OCI-LY1 (cell line): ENCODE data around the gene PLPP4.

ENCODE experiments used
- H2AFZ ChIP-seq: fragments of 200-600 bp; sonication (generic), shearing (Covaris generic); 2 replicates; pipeline ENCODE4 v1.6.0; 2014; ENCODE audit warnings: antibody characterized with exemption, mild to moderate bottlenecking, low read length
- H3F3A ChIP-seq: fragments of 200-600 bp; sonication (generic), shearing (Covaris generic); 2 replicates; pipeline ENCODE4 v1.6.0; 2014; ENCODE audit warnings: mild to moderate bottlenecking, antibody characterized with exemption, low read length, moderate library complexity; ENCODE audit not compliant: insufficient read depth
- H3K27ac ChIP-seq: fragments of 200-600 bp; sonication (generic); 2 replicates; pipeline ENCODE4 v1.5.1; 2014; ENCODE audit warnings: low read length, mixed run types, mild to moderate bottlenecking, low read depth; ENCODE audit not compliant: poor library complexity, severe bottlenecking
- H3K27me3 ChIP-seq: fragments of 200-600 bp; sonication (generic); 2 replicates; pipeline ENCODE4 v1.6.0; 2014; ENCODE audit warnings: antibody characterized with exemption, mild to moderate bottlenecking, low read length, moderate library complexity; ENCODE audit not compliant: insufficient read depth
- H3K36me3 ChIP-seq: fragments of 200-600 bp; sonication (generic); 2 replicates; pipeline ENCODE4 v1.6.1; 2014; ENCODE audit warnings: mild to moderate bottlenecking, antibody characterized with exemption, low read length, moderate library complexity, mixed read lengths; ENCODE audit not compliant: insufficient read depth
- H3K4me1 ChIP-seq: fragments of 200-600 bp; sonication (generic); 2 replicates; pipeline ENCODE4 v1.5.1; 2014; ENCODE audit warnings: mild to moderate bottlenecking, low read length, moderate library complexity; ENCODE audit not compliant: insufficient read depth, severe bottlenecking
- H3K4me2 ChIP-seq: fragments of 200-600 bp; sonication (generic), shearing (Covaris generic); 2 replicates; pipeline ENCODE4 v1.6.1; 2014; ENCODE audit warnings: low read length
- H3K4me3 ChIP-seq: fragments of 200-600 bp; sonication (generic); 2 replicates; pipeline ENCODE4 v1.5.1; 2014; ENCODE audit warnings: low read length, low read depth, mild to moderate bottlenecking, mixed read lengths; ENCODE audit not compliant: poor library complexity, severe bottlenecking
- H3K79me2 ChIP-seq: fragments of 200-600 bp; shearing (Covaris generic); 2 replicates; pipeline ENCODE4 v1.6.1; 2016; ENCODE audit warnings: mixed run types, low read length, mixed read lengths; ENCODE audit not compliant: insufficient read depth
- H3K9ac ChIP-seq: fragments of 200-600 bp; sonication (generic), shearing (Covaris generic); 2 replicates; pipeline ENCODE4 v1.6.1; 2014; ENCODE audit warnings: mild to moderate bottlenecking, low read length, mixed read lengths
- H3K9me2 ChIP-seq: fragments of 200-600 bp; sonication (generic), shearing (Covaris generic); 2 replicates; pipeline ENCODE4 v1.6.1; 2014; ENCODE audit warnings: low read depth, mild to moderate bottlenecking, low read length, mixed read lengths
- H3K9me3 ChIP-seq: fragments of 200-600 bp; shearing (Covaris generic); 2 replicates; pipeline ENCODE4 v1.6.1; 2014; ENCODE audit warnings: low read length, mixed read lengths
- H4K20me1 ChIP-seq: fragments of 200-600 bp; sonication (generic), shearing (Covaris generic); 2 replicates; pipeline ENCODE4 v1.6.0; 2016; ENCODE audit warnings: mild to moderate bottlenecking, low read length; ENCODE audit not compliant: insufficient read depth
- EZH2 ChIP-seq: fragments of 200-600 bp; sonication (generic), shearing (Covaris generic); IDR thresholded peaks from 2 replicates; pipeline ENCODE4 v1.8.0; 2017; ENCODE audit warnings: borderline replicate concordance, mixed run types, mild to moderate bottlenecking, antibody characterized with exemption, low read length, moderate library complexity, mixed read lengths
- TF ChIP-seq, protein P1 (sequence below): fragments of 200-600 bp; sonication (generic), shearing (Covaris generic); IDR thresholded peaks from 2 replicates; pipeline ENCODE4 v1.5.1; 2017; ENCODE audit warnings: mild to moderate bottlenecking, antibody characterized with exemption, low read length, moderate library complexity, mixed read lengths

PLPP4 gene

DNA sequence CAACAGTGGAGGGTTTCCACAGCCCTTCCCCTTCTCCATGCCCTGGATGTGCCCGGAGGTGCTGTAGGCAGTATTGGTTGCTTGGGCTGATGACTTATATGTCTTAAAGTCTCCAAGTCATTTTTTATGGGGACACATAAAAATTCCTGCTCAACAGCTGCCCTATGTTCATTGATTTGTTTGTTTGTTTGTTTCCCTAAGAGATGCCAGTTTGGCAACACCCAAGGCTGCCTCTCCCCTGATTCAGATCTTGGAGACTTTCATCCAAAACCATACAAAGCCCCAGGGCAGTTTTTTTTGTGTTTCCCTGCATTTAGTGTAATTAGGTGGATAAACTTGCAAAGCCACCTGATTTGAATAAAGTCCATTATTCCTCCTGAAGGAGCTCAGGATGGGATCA is 115.3 kb downstream of the PLPP4 start:
- H3K27ac ChIP-seq = no peak overlapping the region
- no peak overlapping the region for H3K9ac ChIP-seq
- no peaks in the 10 kb centered on the region for H3K9me2 ChIP-seq
- no peaks in the 10 kb centered on the region for H3K27me3 ChIP-seq
- H2AFZ ChIP-seq = no peak overlapping the region
- H3K79me2 ChIP-seq = no peaks in the 10 kb centered on the region
- no peaks in the 10 kb centered on the region for H3F3A ChIP-seq
- no peaks in the 10 kb centered on the region for H3K9me3 ChIP-seq
- H4K20me1 ChIP-seq = no peaks in the 10 kb centered on the region
- TF ChIP-seq, protein P1, sequence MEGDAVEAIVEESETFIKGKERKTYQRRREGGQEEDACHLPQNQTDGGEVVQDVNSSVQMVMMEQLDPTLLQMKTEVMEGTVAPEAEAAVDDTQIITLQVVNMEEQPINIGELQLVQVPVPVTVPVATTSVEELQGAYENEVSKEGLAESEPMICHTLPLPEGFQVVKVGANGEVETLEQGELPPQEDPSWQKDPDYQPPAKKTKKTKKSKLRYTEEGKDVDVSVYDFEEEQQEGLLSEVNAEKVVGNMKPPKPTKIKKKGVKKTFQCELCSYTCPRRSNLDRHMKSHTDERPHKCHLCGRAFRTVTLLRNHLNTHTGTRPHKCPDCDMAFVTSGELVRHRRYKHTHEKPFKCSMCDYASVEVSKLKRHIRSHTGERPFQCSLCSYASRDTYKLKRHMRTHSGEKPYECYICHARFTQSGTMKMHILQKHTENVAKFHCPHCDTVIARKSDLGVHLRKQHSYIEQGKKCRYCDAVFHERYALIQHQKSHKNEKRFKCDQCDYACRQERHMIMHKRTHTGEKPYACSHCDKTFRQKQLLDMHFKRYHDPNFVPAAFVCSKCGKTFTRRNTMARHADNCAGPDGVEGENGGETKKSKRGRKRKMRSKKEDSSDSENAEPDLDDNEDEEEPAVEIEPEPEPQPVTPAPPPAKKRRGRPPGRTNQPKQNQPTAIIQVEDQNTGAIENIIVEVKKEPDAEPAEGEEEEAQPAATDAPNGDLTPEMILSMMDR = no peak
- TF ChIP-seq EZH2 = no peak
- H3K36me3 ChIP-seq = no peaks in the 10 kb centered on the region
- no peak overlapping the region for H3K4me3 ChIP-seq
- H3K4me2 ChIP-seq = no peak overlapping the region
- H3K4me1 ChIP-seq = no peaks in the 10 kb centered on the region

DNA sequence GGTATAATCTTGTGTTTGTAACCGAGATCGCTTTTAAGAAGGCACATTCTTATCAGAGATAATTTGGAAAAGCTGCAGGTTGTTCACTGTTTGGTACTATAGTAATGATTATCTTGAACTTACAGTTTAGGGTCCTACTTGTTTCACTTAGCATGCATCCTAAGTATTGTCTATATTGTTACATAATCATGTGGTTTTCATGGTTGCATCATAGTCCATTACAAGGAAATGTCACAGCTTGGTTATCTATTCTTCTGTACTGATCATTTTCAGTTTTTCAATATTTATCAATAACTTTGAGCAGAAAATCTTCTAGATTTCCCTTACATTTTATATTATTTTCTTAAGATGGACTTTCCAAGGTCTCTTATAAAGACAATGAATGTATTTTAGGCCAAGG is 116.3 kb downstream of the PLPP4 start:
- Histone ChIP-seq H3K79me2 (no peaks in the 10 kb centered on the region), H3K27me3 (no peaks in the 10 kb centered on the region), H4K20me1 (no peaks in the 10 kb centered on the region), H3K4me3 (no peak overlapping the region), H3K4me2 (no peak overlapping the region), H2AFZ (no peak overlapping the region), H3K4me1 (no peaks in the 10 kb centered on the region), H3F3A (no peaks in the 10 kb centered on the region), H3K9me2 (no peaks in the 10 kb centered on the region), H3K36me3 (no peaks in the 10 kb centered on the region), H3K27ac (no peak overlapping the region), H3K9me3 (no peaks in the 10 kb centered on the region), H3K9ac (no peak overlapping the region)
- TF ChIP-seq EZH2 = no peak
- TF ChIP-seq, protein P1 = no peak

DNA sequence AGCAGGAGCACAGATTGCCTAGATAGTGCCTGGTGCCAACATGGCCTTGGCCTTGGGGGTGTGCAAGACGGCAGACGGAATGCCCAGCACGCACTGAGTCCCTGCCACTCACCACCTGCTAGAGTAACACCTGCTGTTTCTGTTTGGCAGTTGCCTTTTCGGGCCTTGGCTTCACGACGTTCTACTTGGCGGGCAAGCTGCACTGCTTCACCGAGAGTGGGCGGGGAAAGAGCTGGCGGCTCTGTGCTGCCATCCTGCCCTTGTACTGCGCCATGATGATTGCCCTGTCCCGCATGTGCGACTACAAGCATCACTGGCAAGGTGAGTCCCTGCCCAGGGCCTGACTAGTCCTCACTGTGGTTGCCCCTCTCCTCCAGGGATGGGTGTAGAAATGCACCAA is 118.0 kb downstream of the PLPP4 start:
- Histone ChIP-seq H3K4me3 (no peak overlapping the region), H3F3A (no peaks in the 10 kb centered on the region), H3K9ac (no peak overlapping the region), H2AFZ (no peak overlapping the region), H3K36me3 (no peaks in the 10 kb centered on the region), H3K79me2 (no peaks in the 10 kb centered on the region), H3K4me2 (no peak overlapping the region), H3K27ac (no peak overlapping the region), H3K9me2 (no peaks in the 10 kb centered on the region), H3K27me3 (no peaks in the 10 kb centered on the region), H4K20me1 (no peaks in the 10 kb centered on the region), H3K4me1 (no peaks in the 10 kb centered on the region), H3K9me3 (no peaks in the 10 kb centered on the region)
- TF ChIP-seq, protein P1 = no peak
- no peak for TF ChIP-seq EZH2
